WTC11 (cell line): Measurements from ENCODE around the gene FAM168B. TPM values are rescaled to one million over a fixed set of nuclear protein-coding genes. Genes with fewer than 3 reads are reported as not detected.

Source experiments
- ATAC-seq: fragments of 200-7000 bp; cut with Tn5 transposase; 2 replicates; pipeline ENCODE4 v1.10.0; 2021; ENCODE audit warnings: mild to moderate bottlenecking, moderate library complexity
- CTCF ChIA-PET: fragments of 300-600 bp; sonication (Branson Sonifier 250); formaldehyde crosslinking; loops from one replicate; lab custom pipeline; 2021; ENCODE audit warnings: antibody characterized with exemption; lab: Charles Lee
- POLR2A ChIA-PET: fragments of 350-600 bp; sonication (Branson Sonifier 250); formaldehyde crosslinking; loops from one replicate; lab custom pipeline; 2021; ENCODE audit warnings: antibody characterized with exemption; lab: Charles Lee
- DNase-seq: peaks from one replicate; pipeline ENCODE4 v3.0.0; 2021; ENCODE audit warnings: low spot score
- H3K27ac Mint-ChIP-seq: 2 replicates; pipeline ENCODE4 v1.8.0; 2021; ENCODE audit warnings: mixed read lengths
- H3K27me3 Mint-ChIP-seq: 2 replicates; pipeline ENCODE4 v1.8.0; 2021; ENCODE audit warnings: low read depth, mild to moderate bottlenecking, moderate library complexity, mixed read lengths
- H3K36me3 Mint-ChIP-seq: 2 replicates; pipeline ENCODE4 v1.8.0; 2021; ENCODE audit warnings: mixed read lengths
- H3K4me1 Mint-ChIP-seq: 2 replicates; pipeline ENCODE4 v1.8.0; 2022; ENCODE audit warnings: mixed read lengths
- H3K4me3 Mint-ChIP-seq: 2 replicates; pipeline ENCODE4 v1.8.0; 2021; ENCODE audit warnings: mild to moderate bottlenecking, moderate library complexity, mixed read lengths
- H3K9me3 Mint-ChIP-seq: 2 replicates; pipeline ENCODE4 v1.8.0; 2021; ENCODE audit warnings: mixed read lengths
- AFF4 ChIP-seq: sonication (generic); formaldehyde crosslinking; IDR thresholded peaks from 2 replicates; pipeline ENCODE4 v1.8.1; 2023; ENCODE audit warnings: mild to moderate bottlenecking, missing genetic modification reagents, borderline replicate concordance
- AR ChIP-seq: fragments of 250-450 bp; sonication (Bioruptor Pico); IDR thresholded peaks from 2 replicates; pipeline ENCODE4 v1.9.0; 2021; ENCODE audit warnings: mild to moderate bottlenecking
- ERG ChIP-seq: fragments of 250-450 bp; sonication (Bioruptor Pico); IDR thresholded peaks from 2 replicates; pipeline ENCODE4 v1.8.0; 2021; ENCODE audit warnings: mild to moderate bottlenecking
- GABPB1 ChIP-seq: sonication (generic); formaldehyde crosslinking; IDR thresholded peaks from 2 replicates; pipeline ENCODE4 v1.8.1; 2023; ENCODE audit warnings: mild to moderate bottlenecking, missing genetic modification reagents
- GRHL2 ChIP-seq: fragments of 250-450 bp; sonication (Bioruptor Pico); IDR thresholded peaks from 2 replicates; pipeline ENCODE4 v1.8.0; 2022; ENCODE audit warnings: mild to moderate bottlenecking, moderate library complexity; ENCODE audit not compliant: insufficient replicate concordance, severe bottlenecking
- JUN ChIP-seq: sonication (generic); formaldehyde crosslinking; IDR thresholded peaks from 2 replicates; pipeline ENCODE4 v1.8.0; 2023; ENCODE audit warnings: mild to moderate bottlenecking, missing genetic modification reagents
- MXD4 ChIP-seq: fragments of 250-450 bp; sonication (Bioruptor Pico); IDR thresholded peaks from 2 replicates; pipeline ENCODE4 v1.8.0; 2021; ENCODE audit warnings: mild to moderate bottlenecking, moderate library complexity, borderline replicate concordance
- NR2C2 ChIP-seq: sonication (generic); formaldehyde crosslinking; IDR thresholded peaks from 2 replicates; pipeline ENCODE4 v1.8.0; 2022; ENCODE audit warnings: mild to moderate bottlenecking, missing genetic modification reagents
- ZNF263 ChIP-seq: sonication (generic); formaldehyde crosslinking; IDR thresholded peaks from 2 replicates; pipeline ENCODE4 v1.8.1; 2022; ENCODE audit warnings: low read depth, mild to moderate bottlenecking, moderate library complexity, missing genetic modification reagents
- ZNF396 ChIP-seq: fragments of 250-450 bp; sonication (Bioruptor Pico); IDR thresholded peaks from 2 replicates; pipeline ENCODE4 v1.8.0; 2021; ENCODE audit warnings: mild to moderate bottlenecking, moderate library complexity, borderline replicate concordance
- ZNF416 ChIP-seq: fragments of 250-450 bp; sonication (Bioruptor Pico); IDR thresholded peaks from 2 replicates; pipeline ENCODE4 v1.9.0; 2021; ENCODE audit warnings: mild to moderate bottlenecking, inconsistent platforms
- ZNF532 ChIP-seq: fragments of 250-450 bp; sonication (Bioruptor Pico); IDR thresholded peaks from 2 replicates; pipeline ENCODE4 v1.9.0; 2021; ENCODE audit warnings: mild to moderate bottlenecking, borderline replicate concordance
- ZSCAN18 ChIP-seq: fragments of 250-450 bp; sonication (Bioruptor Pico); IDR thresholded peaks from 2 replicates; pipeline ENCODE4 v2.1.2; 2022; ENCODE audit warnings: mild to moderate bottlenecking, moderate library complexity
- total RNA-seq: library from RNA; stranded (reverse); gene quantifications from 3 replicates; pipeline ENCODE4 v1.2.3, GENCODE V29; 2021
- TF ChIP-seq, protein P1 (sequence below): sonication (generic); formaldehyde crosslinking; IDR thresholded peaks from 2 replicates; pipeline ENCODE4 v1.8.0; 2022; ENCODE audit warnings: mild to moderate bottlenecking, missing genetic modification reagents
- TF ChIP-seq, protein P2 (sequence below): sonication (generic); formaldehyde crosslinking; IDR thresholded peaks from 2 replicates; pipeline ENCODE4 v1.8.0; 2023; ENCODE audit warnings: missing genetic modification reagents, mild to moderate bottlenecking, borderline replicate concordance

Gene FAM168B
- total RNA-seq, 1 experiment from 2014 or later: 63.9 TPM

GRCh38 chr2:131122496-131122895, 29.2 kb upstream of the FAM168B start:
- no peak for TF ChIP-seq MXD4 (CRISPR knock-in tag)
- TF ChIP-seq GRHL2 (CRISPR knock-in tag): no peak
- no peak for TF ChIP-seq GABPB1 (CRISPR knock-in tag)
- no peak for TF ChIP-seq AFF4
- TF ChIP-seq AR: no peak
- TF ChIP-seq, all 79 proteins: peak for 0
- DNase-seq: no peak
- Mint-ChIP-seq H3K9me3 (no peaks in the 10 kb centered on the region), H3K27me3 (no peaks in the 10 kb centered on the region), H3K4me1 (peaks cover 3% of the 10 kb centered on the region), H3K36me3 (peaks cover 43% of the 10 kb centered on the region), H3K4me3 (no peak overlapping the region), H3K27ac (no peak overlapping the region)
- ChIA-PET CTCF (no interaction called here), POLR2A (no interaction called here)
- ATAC-seq: no peak

DNA sequence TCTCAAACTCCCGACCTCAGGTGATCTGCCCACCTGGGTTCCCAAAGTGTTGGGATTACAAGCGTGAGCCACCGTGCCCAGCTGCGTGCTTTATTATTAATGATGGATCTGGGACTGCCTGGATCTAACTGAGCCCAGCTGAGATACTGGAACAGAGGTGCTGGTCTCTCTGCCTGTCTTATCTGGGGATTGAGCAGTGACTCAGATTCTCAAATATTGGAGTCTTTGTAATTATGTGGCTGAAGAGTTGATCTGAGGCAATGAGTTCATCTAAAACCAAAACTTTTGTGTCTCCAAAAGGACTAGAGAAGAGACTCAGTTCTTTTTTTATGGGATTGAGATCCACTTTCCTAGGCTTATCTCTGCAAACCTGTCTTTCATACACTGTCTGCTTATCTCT, 28.2 kb upstream of the FAM168B start:
- peaks cover 3% of the 10 kb centered on the region for H3K4me1 Mint-ChIP-seq
- no peak overlapping the region for H3K27ac Mint-ChIP-seq
- ChIA-PET CTCF (no interaction called here), POLR2A (no interaction called here)
- no peak for ATAC-seq
- TF ChIP-seq ZNF263 (CRISPR knock-in tag) (no peak), ZNF396 (no peak), ERG (CRISPR knock-in tag) (no peak), GABPB1 (CRISPR knock-in tag) (no peak), ZNF532 (CRISPR knock-in tag) (no peak), JUN (CRISPR knock-in tag) (no peak), NR2C2 (CRISPR knock-in tag) (no peak), ZSCAN18 (no peak), ZNF416 (CRISPR knock-in tag) (no peak)
- TF ChIP-seq, protein P1, sequence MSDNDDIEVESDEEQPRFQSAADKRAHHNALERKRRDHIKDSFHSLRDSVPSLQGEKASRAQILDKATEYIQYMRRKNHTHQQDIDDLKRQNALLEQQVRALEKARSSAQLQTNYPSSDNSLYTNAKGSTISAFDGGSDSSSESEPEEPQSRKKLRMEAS: no peak
- TF ChIP-seq, protein P2, sequence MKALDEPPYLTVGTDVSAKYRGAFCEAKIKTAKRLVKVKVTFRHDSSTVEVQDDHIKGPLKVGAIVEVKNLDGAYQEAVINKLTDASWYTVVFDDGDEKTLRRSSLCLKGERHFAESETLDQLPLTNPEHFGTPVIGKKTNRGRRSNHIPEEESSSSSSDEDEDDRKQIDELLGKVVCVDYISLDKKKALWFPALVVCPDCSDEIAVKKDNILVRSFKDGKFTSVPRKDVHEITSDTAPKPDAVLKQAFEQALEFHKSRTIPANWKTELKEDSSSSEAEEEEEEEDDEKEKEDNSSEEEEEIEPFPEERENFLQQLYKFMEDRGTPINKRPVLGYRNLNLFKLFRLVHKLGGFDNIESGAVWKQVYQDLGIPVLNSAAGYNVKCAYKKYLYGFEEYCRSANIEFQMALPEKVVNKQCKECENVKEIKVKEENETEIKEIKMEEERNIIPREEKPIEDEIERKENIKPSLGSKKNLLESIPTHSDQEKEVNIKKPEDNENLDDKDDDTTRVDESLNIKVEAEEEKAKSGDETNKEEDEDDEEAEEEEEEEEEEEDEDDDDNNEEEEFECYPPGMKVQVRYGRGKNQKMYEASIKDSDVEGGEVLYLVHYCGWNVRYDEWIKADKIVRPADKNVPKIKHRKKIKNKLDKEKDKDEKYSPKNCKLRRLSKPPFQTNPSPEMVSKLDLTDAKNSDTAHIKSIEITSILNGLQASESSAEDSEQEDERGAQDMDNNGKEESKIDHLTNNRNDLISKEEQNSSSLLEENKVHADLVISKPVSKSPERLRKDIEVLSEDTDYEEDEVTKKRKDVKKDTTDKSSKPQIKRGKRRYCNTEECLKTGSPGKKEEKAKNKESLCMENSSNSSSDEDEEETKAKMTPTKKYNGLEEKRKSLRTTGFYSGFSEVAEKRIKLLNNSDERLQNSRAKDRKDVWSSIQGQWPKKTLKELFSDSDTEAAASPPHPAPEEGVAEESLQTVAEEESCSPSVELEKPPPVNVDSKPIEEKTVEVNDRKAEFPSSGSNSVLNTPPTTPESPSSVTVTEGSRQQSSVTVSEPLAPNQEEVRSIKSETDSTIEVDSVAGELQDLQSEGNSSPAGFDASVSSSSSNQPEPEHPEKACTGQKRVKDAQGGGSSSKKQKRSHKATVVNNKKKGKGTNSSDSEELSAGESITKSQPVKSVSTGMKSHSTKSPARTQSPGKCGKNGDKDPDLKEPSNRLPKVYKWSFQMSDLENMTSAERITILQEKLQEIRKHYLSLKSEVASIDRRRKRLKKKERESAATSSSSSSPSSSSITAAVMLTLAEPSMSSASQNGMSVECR: no peak
- H3K27me3 Mint-ChIP-seq: no peaks in the 10 kb centered on the region
- no peaks in the 10 kb centered on the region for H3K9me3 Mint-ChIP-seq
- H3K4me3 Mint-ChIP-seq: no peak overlapping the region
- DNase-seq: no peak
- H3K36me3 Mint-ChIP-seq: peaks cover 36% of the 10 kb centered on the region
